SK-N-SH (cell line): ENCODE measurements around the gene COL4A6.

Experiments used
- CTCF ChIP-seq: fragments of 200-600 bp; sonication (generic); IDR thresholded peaks from 2 replicates; pipeline ENCODE4 v1.6.1; 2017; ENCODE audit warnings: antibody characterized with exemption, mild to moderate bottlenecking, moderate library complexity
- ELF1 ChIP-seq: IDR thresholded peaks from 2 replicates; pipeline ENCODE4 v1.4.0; 2012

DNA sequence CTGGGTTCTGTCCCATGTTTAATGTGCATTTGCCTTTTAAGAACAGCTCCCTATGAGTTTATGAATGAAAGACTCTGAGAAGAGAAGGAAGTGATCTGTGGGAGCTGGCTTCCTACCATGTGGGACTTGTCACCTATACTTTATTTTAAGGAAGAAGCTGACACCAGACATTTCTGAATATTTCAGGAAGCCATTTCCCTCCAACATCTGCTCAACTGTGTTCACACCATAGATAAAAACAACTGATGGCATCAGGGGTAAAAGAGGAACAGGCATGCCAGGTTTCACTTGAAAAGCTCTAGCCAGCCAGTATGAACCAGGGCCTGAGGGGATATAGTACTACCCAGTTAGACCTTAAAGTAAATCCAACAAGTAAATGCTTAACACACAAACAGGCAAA is 116.0 kb downstream of the COL4A6 start:
- TF ChIP-seq ELF1 (no peak), CTCF (no peak)
